HepG2 (cell line): Measurements from ENCODE around the gene NDUFB8. TPM values are rescaled to one million over a fixed set of nuclear protein-coding genes. Genes with fewer than 3 reads are reported as not detected.

Experiments
- AFF4 ChIP-seq: sonication (generic); formaldehyde crosslinking; IDR thresholded peaks from 2 replicates; pipeline ENCODE4 v1.4.0; 2020; ENCODE audit warnings: missing genetic modification reagents
- AGO2 ChIP-seq: fragments of 200-400 bp; formaldehyde crosslinking; optimal IDR thresholded peaks from 2 replicates; pipeline ENCODE3; 2017; ENCODE audit warnings: mild to moderate bottlenecking, low read depth, low read length, moderate library complexity
- ELF1 ChIP-seq: sonication (generic); formaldehyde crosslinking; IDR thresholded peaks from 2 replicates; pipeline ENCODE4 v1.4.0; 2020; ENCODE audit warnings: missing genetic modification reagents
- KAT7 ChIP-seq: IDR thresholded peaks from 2 replicates; pipeline ENCODE4 v1.6.1; 2018; ENCODE audit warnings: borderline replicate concordance, missing compliant biosample characterization
- MAFF ChIP-seq: IDR thresholded peaks from 2 replicates; pipeline ENCODE4 v1.6.1; 2011; ENCODE audit warnings: low read depth, low read length, improper control_type of control experiment
- NFYB ChIP-seq: sonication (generic); formaldehyde crosslinking; IDR thresholded peaks from 2 replicates; pipeline ENCODE4 v1.4.0; 2020; ENCODE audit warnings: missing genetic modification reagents
- NR2C2 ChIP-seq: sonication (generic); formaldehyde crosslinking; IDR thresholded peaks from 2 replicates; pipeline ENCODE4 v1.4.0; 2020; ENCODE audit warnings: missing genetic modification reagents, mild to moderate bottlenecking, moderate library complexity, borderline replicate concordance
- SMARCC2 ChIP-seq: fragments of 450-650 bp; IDR thresholded peaks from 2 replicates; pipeline ENCODE4 v1.6.1; 2017; ENCODE audit warnings: antibody characterized with exemption, mild to moderate bottlenecking
- TFE3 ChIP-seq: IDR thresholded peaks from 2 replicates; pipeline ENCODE4 v1.6.1; 2016
- TGIF2 ChIP-seq: IDR thresholded peaks from 2 replicates; pipeline ENCODE4 v1.6.1; 2016; ENCODE audit warnings: control low read depth, missing compliant biosample characterization
- ZNF232 ChIP-seq: sonication (generic); formaldehyde crosslinking; IDR thresholded peaks from 2 replicates; pipeline ENCODE4 v1.4.0; 2020; ENCODE audit warnings: missing genetic modification reagents, borderline replicate concordance
- ZNF280D ChIP-seq: sonication (generic); formaldehyde crosslinking; IDR thresholded peaks from 2 replicates; pipeline ENCODE4 v1.5.1; 2020; ENCODE audit warnings: mild to moderate bottlenecking, missing genetic modification reagents
- ZNF556 ChIP-seq: sonication (generic); formaldehyde crosslinking; IDR thresholded peaks from 2 replicates; pipeline ENCODE4 v1.4.0; 2020; ENCODE audit warnings: mild to moderate bottlenecking, missing genetic modification reagents, borderline replicate concordance
- ZNF614 ChIP-seq: IDR thresholded peaks from 2 replicates; pipeline ENCODE4 v1.6.1; 2018; ENCODE audit warnings: missing biosample characterization, missing genetic modification reagents, inconsistent platforms, borderline replicate concordance
- ZNF782 ChIP-seq: sonication (generic); formaldehyde crosslinking; IDR thresholded peaks from 2 replicates; pipeline ENCODE4 v1.4.0; 2020; ENCODE audit warnings: missing genetic modification reagents, mild to moderate bottlenecking, borderline replicate concordance
- polyA plus RNA-seq, 8 experiments: library from polyadenylated mRNA; depleted of rRNA in 3 of 8; stranded (reverse) in 7 of 8; unstranded in 1 of 8; fragments of >200 nt; fragmentation: Illumina TruSeq in 4 of 8; extraction: Trizol in 4 of 8; gene quantifications; 2 replicates each; pipeline versions ENCODE4 v1.2.1 to v1.2.3, GENCODE V29; 2011 to 2016; ENCODE audit warnings: low read depth in 4 of 8, missing spikeins in 1 of 8, mixed read lengths in 1 of 8; ENCODE audit not compliant: insufficient read depth in 1 of 8
- total RNA-seq, 5 experiments: library from RNA; depleted of rRNA; stranded (reverse); fragments of >200 nt; fragmentation: Illumina TruSeq; extraction: Trizol; gene quantifications; 2 replicates each; pipeline ENCODE4 v1.2.3, GENCODE V29; 2016; ENCODE audit warnings: low read depth in 1 of 5
- TF ChIP-seq, protein P1 (sequence below): sonication (generic); formaldehyde crosslinking; IDR thresholded peaks from 2 replicates; pipeline ENCODE4 v1.5.1; 2020; ENCODE audit warnings: mild to moderate bottlenecking, missing genetic modification reagents, moderate library complexity
- TF ChIP-seq, protein P2 (sequence below): fragments of 450-650 bp; IDR thresholded peaks from 2 replicates; pipeline ENCODE4 v1.6.1; 2017; ENCODE audit warnings: mild to moderate bottlenecking

The NDUFB8 gene
- total and polyA plus RNA-seq, 2 of the 13 experiments (the other 11 are each of a cell fraction or from before 2014, with no cell fraction given): 210 to 216 TPM

- no peak for TF ChIP-seq AFF4
- TF ChIP-seq ELF1 (CRISPR knock-in tag): no peak
- TF ChIP-seq ZNF782 (CRISPR knock-in tag): 0 out of 2 replicates have a peak, but pooled peaks have one; percentile 82
- no peak for TF ChIP-seq ZNF232 (CRISPR knock-in tag)
- TF ChIP-seq, protein P1, sequence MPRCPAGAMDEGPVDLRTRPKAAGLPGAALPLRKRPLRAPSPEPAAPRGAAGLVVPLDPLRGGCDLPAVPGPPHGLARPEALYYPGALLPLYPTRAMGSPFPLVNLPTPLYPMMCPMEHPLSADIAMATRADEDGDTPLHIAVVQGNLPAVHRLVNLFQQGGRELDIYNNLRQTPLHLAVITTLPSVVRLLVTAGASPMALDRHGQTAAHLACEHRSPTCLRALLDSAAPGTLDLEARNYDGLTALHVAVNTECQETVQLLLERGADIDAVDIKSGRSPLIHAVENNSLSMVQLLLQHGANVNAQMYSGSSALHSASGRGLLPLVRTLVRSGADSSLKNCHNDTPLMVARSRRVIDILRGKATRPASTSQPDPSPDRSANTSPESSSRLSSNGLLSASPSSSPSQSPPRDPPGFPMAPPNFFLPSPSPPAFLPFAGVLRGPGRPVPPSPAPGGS (CRISPR knock-in tag): 0 out of 2 replicates have a peak, but pooled peaks have one; percentile 58
- TF ChIP-seq KAT7 (CRISPR knock-in tag): no peak; the same call in 1 of the 2 replicates
- TF ChIP-seq SMARCC2: no peak
- no peak for TF ChIP-seq TGIF2 (CRISPR knock-in tag)
- 0 out of 2 replicates have a peak, but pooled peaks have one; percentile 45 for TF ChIP-seq ZNF614 (CRISPR knock-in tag)
- TF ChIP-seq MAFF: no peak
- TF ChIP-seq, protein P2, sequence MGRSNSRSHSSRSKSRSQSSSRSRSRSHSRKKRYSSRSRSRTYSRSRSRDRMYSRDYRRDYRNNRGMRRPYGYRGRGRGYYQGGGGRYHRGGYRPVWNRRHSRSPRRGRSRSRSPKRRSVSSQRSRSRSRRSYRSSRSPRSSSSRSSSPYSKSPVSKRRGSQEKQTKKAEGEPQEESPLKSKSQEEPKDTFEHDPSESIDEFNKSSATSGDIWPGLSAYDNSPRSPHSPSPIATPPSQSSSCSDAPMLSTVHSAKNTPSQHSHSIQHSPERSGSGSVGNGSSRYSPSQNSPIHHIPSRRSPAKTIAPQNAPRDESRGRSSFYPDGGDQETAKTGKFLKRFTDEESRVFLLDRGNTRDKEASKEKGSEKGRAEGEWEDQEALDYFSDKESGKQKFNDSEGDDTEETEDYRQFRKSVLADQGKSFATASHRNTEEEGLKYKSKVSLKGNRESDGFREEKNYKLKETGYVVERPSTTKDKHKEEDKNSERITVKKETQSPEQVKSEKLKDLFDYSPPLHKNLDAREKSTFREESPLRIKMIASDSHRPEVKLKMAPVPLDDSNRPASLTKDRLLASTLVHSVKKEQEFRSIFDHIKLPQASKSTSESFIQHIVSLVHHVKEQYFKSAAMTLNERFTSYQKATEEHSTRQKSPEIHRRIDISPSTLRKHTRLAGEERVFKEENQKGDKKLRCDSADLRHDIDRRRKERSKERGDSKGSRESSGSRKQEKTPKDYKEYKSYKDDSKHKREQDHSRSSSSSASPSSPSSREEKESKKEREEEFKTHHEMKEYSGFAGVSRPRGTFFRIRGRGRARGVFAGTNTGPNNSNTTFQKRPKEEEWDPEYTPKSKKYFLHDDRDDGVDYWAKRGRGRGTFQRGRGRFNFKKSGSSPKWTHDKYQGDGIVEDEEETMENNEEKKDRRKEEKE: no peak
- peak; percentile 41; the same call in 1 of the 2 replicates for TF ChIP-seq ZNF556 (CRISPR knock-in tag)
- TF ChIP-seq NR2C2 (CRISPR knock-in tag): no peak
- TF ChIP-seq NFYB (CRISPR knock-in tag): no peak
- no peak for TF ChIP-seq TFE3 (CRISPR knock-in tag)
- peak; percentile 53 for TF ChIP-seq AGO2
- no peak for TF ChIP-seq ZNF280D (CRISPR knock-in tag)
Measured at GRCh38 chr10:100482181-100482833, 47.4 kb downstream of the NDUFB8 start (continued).
